ENCODE measurements around the gene SCMH1.
A peak's percentile ranks its signal among the peaks of the same experiment; 100 is the strongest.

Gene SCMH1

DNA sequence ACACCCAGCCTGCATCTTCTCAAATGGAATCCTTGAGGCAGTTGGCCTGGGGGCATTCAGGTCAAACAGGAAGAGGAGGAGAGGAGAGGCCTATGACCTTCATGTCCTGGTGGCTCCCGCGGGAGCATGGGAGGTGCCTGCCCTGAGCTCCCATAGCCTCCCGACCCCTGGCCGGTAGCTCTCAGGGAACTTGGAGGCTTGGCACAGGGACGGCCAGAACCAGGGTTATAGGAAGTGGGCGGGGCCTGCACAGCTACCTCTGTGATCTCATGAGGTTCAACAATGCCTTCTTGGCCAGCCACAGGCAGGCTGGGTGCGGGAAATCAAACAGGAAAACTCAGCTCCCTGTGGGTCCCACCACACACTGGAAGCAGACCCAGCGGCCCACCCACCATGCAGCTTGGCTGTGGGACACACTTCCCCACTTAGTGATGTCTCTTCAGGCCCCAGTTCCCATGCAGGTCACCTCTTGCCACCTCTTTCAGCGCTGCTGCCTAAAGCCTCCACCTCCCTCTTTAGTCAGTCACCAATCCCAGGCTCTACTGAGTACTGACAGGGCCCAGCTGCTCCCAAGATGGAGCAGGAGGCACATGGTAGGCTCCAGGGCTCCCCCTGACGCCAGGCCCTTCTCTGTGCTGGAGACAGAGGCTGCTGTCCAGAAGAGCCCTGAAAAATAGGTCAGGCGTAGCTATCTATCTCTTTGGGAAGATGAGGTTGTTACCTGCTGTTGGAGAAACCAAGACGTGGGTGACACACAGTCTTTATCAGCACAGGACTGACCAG, 220.4 kb downstream of the SCMH1 start, which contains the start of gene SLFNL1:
Gene SLFNL1, minus strand, starts transcription at position 200 of the 783 bp plus-strand sequence. CDS start 1,065 bp downstream, outside the sequence.
- no peak for DNase-seq

DNA sequence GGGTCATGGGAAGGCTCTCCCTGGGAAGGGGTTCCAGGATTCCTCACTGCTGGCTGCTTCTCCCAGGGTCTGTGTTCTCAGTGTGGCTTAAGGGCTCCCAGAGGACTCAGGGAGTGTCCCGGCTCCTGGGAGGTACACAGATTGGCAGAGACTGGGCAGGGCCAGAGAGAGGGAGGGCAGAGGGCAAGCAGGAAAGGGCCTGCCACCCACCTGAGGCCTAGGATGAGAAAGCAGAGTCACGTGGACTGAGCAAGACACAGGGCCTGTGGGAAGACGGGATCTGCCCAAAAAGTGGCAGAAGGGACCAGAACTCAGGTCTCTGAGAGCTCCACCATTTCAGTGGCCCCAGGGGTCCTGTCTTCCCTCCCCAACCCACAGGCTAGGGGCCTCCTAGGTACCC, 221.5 kb downstream of the SCMH1 start:
- no peak for DNase-seq

DNA sequence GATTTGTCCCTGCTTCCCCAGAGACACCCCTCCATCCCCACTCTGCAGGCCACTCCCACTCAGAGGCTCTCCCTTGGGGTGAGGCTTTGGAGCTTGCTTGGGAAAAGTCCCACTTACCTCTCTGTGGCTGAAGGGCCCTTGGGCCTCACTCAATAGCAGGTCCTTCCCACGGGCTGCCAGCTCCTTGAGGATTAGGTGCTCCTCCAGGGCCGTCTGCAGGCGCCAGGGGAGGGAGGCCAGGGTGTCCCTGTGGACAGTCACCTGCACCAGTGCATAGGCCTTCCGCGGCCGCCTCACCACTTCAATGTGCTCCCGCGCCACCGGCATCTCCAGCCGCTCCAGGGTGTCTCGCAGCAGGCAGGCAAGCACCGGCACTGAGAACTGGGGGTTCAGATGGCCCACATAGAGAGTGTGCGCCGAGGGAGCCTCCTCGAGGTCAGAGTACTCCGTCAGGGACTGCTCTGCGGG, 222.0 kb downstream of the SCMH1 start:
- DNase-seq = no peak

DNA sequence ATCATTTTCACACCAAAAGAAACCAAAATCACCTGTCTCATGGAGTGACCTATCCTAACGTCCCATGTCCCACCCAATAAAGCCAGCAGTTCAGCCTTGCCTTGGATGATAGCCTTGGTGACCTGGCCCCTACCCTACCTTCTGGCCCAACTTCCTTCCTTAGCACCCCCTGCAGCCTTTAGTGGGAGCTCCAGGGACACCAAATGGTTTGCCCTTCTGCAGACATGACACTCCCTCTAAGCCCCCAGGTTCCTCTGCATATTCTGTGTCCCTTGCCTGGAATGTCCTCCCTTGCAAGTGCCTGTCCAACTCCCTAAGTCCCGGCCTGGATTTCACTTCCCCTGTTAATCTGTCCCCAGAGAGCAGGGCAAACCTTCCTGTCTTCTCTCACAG, 222.8 kb downstream of the SCMH1 start:
- DNase-seq = no peak

DNA sequence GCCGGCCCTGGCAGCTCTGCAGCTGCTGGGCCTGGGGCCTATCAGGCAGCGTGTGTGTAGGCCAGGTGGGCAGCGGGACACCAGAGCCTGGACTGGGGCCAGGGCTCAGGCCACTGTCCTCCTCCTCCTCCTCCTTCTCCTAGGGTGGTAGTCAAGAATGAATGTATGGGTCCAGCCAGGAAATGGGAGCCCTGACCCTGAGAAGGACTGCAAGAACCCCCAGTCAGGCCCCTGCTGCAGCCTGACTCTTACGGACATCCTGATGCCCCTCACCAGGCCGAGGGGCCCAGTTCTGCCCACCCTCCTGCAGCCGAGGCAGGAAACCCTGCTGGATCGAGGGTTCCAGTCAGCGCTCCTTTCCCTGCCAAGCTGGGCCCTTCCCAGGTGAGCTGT, 224.1 kb downstream of the SCMH1 start:
- no peak for DNase-seq

DNA sequence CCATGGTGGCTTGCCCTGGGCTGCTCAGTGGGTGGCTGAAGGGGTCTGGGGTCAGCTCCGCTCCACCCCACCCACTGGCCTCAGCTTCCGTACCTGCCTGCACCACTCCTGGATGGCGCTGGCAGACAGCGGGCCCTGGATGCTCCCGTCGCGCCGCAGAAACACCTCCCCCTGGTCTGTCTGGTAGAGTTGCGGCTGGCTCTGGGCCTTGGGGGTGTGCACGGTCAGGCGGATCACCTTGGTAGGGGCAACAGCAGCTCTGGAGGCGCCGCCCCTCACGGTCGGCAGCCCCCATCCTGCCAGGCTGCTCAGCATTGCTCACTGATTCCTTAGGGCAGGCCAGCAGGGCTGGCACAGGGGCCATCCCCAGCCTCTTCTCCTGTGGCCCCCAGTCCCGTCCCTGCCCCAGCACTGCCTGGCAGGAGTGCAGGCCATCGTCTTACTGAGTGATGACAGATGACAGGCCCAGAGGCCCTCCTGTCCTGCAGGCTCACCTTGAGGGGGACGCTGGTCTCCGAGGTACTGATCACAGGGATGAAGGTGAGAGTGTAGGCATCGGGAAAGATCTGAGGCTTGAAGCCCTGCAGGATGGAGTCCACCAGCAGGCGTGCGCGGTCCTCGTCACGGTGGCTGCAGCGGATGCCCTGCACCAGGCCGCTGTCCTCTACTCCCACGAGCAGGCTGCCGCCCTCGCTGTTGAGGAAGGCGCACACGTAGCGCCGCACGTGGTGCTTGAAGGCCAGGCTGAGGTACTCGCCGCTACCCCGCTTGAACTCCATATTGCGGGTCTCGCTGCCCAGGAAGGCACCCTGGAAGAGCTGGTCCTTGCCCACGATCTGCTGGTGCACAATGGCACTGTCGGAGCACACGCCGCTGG, 224.7 kb downstream of the SCMH1 start:
- no peak for DNase-seq

DNA sequence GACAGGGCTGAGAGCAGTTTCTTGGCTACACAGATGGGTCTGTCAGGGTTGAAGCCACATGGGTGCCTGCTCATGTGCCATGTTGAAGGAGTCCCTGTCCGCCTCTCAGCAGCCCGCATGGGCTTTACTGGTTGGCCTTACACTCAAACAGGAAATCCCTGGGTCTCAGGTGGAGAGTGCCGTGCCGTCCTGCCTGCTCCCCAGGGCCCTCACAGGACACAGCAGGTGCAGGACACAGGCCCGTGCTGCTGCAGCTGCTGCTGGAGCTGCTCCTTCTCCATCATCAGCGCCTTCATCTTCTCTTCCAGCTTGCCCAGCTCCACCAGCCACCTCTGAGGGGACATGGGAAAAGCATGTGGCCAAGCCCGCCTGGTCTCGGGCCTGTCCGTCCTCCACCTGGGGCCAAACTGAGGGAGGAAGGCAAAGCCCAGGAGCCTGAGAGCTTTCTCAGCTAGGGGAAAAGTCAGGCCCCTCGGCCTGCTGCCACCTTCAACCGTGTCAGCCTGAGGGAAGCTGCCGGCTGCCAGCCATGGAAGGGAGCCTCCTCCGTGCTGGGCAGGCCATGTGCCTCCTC, 226.1 kb downstream of the SCMH1 start:
- DNase-seq = no peak

DNA sequence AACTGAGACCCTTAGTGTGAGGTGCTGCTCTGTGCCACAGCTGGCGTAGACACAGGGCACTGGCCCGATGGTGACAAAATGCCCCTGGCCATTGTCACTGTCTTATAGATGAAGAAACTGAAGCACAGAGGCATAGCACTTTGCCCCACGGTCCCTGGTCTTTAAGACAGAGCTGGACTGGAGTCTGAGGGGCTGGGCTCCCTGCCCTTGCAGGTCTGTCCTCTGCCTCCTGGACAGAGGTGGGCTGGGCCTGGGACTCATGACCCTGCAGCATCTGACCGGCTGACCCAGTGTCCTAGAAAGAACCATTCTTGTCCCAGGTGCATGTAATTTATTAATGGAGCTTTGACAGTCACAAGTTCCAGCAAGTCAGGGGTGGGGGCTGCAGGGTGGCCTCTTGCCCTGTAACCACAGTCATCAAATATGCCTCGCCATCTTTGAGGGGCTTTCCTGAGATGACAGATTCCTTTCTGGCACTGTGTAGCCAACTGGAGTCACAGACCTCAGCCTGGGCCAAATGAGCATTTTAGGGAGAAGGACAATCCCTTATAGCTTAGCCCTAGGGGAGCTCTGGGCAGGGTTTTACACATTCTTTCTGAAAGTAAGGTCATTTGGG, 226.7 kb downstream of the SCMH1 start:
- no peak for DNase-seq

DNA sequence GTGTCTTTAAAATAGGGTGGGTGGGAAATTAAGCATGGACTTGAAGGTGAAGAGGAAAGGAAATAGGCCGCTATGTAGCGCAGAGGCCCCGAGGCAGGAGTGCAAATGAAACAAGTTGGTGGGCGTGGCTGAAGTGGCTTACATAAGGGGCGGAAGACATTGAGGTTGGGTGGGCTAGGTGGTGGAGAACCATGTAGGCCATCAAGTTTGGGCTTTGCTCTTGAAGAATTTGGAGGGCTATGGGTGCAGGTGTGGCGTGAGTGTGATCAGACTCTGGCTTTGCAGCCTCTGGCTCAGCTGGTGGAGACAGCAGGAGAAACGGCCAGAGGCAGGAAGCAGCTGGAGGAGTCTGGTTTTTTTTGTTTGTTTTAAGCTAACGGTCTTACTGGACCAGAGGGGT, 227.2 kb downstream of the SCMH1 start:
- DNase-seq = no peak

DNA sequence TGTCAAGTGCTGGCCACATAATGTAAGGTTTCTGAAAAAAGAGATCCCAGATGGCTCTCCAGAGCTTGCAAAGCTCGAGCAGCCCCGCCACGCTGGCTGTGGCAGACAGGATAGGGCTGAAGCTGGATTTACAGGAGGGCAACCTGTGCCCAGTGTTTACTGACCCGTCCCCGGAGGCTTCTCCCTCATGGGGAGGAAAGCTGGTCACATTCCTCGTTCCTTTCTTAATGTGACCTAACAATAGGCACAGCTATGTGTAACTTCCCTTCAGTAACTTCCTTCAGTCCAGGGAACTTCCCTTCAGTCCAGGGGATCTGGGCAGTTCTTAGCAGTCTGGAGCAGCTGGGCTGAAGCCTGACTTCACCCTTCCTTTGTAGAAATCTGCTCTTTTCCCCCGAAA, 228.3 kb downstream of the SCMH1 start:
- DNase-seq = no peak

DNA sequence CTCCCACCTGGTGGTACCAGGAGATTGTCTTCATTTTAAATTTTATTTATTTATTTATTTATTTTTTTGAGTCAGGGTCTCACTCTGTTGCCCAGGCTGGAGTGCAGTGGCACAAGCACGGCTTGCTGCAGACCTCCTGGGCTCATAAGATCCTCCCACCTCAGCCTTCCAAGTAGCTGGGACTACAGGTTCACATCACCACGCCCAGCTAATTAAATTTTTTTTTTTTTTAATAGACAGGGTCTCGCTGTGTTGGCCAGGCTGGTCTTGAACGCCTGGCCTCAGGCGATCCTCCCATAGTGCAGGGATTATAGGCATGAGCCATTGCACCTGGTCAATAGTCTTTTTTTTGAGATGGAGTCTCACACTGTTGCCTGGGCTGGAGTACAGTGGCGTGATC, 229.1 kb downstream of the SCMH1 start:
- no peak for DNase-seq

DNA sequence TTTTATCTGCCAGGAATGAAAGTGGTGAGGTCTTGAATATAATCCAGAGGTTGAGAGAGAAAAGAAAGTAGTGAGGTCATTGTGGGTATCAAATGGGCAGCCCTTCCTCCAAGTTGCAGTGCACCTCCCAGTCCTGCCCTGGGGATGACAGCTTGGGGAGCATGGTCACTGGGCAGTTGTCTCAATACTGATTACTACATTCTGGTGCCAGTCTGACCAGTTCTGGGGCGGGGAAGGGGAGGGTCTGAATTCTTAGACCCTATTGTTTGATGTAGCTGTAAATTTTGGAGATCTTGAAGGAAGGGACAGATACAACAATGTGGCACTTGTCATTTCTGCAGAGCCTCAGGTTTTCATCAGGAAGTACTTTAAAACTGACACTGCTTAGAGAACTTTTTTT, 231.8 kb downstream of the SCMH1 start:
- DNase-seq = no peak

DNA sequence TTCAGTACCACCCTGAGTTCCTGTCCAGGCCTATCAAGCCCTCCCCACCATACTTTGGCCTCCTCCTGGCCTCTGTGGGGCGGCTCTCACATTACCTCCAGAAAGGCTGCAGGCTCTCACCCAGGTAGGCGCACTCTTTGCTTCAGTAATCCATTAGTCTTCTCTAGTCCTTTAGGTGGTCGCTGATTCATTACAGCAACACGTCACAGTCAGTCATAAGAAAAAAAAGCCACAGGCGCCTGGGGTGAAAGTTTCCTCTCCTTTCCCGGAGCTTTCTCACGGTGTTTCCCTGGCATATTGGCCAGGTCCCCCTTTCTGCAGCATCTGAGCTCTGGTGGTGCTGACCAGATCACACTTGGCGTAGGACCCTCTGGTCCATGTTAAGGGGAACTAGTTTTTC, 232.6 kb downstream of the SCMH1 start:
- no peak for DNase-seq

DNA sequence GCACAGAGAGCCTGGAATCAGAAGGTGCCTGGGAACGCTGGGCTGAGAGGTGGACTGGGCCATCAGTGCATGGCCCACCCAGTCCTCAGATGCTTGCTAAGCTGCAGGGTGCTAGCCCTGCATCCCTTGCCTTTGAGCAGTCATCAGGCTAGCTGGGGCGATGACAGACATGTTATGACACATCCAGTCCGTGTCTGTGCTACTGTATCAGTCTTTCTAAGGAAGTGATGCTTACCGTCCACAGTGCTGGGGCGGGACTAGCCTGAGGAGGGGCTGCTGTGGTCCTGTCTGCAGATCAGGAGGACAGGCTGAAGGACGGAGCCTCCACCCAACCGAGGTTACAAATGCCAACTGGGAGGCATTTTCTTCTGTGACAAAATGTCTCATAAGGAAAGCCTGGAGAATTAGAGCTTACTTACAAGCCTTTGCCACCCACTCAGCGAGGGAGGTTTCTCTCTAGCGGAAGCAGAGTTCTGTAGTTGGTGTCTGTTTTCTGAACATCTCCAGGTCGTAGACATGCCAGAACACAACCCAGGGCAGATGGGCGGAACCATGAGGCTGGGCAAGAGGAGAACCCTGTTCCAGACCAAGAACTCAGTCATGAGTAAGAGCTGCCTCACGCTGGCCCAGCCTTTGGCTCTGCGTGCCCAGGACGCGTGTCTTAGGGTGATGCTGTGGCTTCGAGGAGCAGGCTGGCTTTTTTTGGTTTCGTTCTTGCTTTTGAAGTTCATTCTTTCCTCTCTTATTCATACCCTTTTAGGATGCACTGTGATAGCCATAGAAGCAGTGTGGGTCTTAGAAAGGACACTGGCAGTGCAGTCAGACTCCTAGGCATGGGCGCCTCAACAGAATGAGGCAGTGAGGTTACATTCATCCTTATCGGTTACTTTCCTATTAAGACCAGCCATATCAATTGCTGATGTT, 234.9 kb downstream of the SCMH1 start:
- no peak for DNase-seq

DNA sequence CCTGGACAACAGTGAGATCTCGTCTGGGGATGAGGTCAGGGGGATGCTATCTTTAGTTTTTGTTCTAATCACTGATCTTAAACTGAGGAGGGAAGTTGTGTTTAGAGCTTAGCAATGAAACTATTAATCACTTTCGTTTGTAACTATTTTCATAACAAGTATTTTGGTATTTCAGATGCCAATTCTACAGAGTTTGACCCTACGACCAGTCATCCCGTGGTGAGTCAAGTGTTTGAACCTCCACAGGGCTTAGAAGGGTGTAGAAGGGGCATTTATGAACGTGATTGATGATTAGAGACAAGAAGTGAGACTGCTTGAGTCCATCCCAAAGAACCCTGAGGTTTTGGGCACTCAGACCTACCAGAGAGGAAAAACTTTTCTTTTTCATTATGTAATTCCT, 236.2 kb downstream of the SCMH1 start:
- no peak for DNase-seq

DNA sequence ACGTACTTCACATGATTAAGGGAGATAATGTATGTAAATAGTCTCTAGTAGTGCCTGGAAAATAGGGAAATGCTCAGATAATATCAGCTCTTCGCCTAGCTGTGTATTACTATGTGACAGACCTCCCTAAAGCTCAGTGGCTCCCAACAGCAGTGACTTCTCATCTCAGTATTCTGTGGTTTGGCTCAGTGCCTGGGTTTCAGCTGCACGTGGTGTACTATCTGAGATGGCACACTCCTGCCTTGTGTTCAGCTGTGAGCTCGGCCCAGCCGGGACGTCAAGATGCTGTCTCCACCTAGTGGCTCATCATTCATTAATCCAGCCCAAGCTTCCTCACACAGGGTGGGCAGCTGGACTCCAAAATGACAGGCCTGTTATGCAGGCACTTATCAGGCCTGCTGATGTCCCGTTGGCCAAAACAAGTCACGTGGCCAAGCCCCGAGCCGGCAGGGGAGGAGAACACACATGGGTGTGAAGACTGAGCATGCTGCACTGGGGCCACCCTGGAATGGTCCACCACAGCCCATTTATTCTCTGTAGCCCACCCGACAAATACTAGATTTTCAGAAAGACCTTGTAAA, 238.4 kb downstream of the SCMH1 start:
- peak; percentile 42 for DNase-seq

DNA sequence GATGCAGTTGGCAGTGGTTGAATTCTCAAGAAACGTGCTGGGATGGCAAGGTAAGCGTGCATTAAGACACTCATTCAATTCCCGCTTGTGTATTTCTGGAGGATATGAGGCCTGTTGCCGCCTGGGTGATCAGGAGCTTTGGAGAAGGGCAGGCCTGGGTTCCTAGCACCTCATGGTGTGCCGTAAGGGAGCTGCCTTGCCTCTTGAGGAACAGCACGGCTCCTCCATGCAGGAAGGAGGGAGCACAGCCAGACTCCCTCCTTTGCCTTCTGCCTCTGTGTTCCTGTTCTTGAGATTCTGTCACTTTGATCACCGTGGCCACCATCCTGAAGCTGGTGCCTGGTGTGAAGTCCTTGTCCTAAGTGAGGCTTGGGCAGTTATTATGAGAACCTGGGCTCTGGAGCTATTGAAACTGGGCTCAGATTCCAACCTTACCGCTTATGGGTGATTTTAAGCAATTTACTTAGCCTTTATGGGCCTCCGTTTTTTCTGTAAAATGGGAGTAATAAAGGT, 238.9 kb downstream of the SCMH1 start:
- no peak for DNase-seq

DNA sequence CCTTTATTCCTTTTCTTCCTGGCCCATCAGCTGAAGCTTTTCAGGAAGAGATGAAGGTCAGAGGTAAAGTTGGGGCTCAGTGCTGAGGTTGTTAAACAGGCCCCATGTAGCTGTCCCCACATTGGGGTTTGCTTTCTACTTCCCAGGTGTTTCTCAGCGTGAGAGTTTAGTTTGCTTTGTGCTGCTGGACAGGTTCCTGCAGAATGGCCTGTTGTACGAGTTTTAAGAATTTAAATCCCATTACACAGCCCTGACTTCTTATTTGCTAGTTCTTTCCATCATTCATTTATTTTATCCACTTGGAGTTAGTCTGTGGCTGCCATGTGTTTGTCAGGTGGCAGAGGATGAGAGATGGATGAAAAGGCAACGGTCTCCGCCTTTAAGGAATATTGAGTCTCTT, 243.4 kb downstream of the SCMH1 start:
- no peak for DNase-seq

DNA sequence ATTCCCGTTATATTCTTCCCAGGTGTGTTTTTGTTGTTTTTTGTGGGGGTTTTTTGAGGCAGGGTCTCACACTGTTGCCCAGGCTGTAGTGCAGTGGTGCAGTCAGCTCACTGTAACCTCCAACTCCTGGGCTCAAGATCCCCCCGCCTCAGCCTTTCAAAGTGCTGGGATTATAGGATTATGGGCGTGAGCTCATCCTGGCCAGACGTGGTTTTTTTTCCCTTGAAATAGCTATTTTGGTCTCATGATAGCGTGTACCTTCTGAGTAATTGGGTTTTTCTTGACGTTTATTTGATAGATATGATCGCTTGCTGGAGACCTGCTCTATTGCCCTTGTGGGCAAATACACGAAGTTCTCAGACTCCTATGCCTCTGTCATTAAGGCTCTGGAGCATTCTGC, 245.0 kb downstream of the SCMH1 start:
- DNase-seq = no peak

DNA sequence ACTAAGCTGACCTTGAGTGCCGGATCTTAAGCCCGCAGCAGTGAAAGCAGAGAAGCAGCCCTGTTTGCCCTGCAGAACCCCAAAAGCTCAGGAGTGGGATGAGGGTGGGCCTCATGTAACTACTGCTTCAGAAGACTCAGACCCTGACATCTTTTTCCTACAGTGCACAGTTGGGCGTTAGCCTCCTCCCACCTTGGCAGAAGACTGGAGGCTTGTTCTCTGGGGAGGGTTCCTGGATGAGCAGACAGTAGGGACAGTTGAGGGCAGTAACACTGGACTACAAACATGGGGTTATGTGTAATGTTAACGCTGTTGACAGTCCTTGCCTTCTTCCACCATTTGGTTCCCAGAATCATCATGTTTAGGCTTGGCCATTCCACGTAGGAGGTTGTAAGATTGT, 253.0 kb downstream of the SCMH1 start:
- DNase-seq = no peak

DNA sequence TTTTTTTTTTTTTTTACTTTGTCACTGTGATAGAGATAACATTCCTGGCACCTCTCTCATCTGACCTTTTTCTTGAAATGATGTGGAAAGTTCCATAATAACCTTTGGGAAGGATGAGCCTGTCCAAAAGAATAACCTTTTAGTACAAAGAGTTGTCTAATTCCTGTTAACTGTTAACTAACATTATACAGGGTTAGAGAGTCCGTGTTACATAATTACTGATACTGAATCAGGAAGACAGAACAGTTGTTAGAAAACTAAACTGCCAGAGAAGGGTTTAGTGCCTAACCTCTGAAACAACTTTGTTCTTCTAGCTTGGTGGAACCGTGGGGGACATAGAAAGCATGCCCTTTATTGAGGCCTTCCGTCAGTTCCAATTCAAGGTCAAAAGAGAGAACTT, 253.8 kb downstream of the SCMH1 start:
- no peak for DNase-seq
